Cortex of kidney (tissue), 1 donor: Measurements from ENCODE around the gene ATP2A1.
"Not testable (repeated sequence)": the region's sequence is repeated elsewhere in the genome, so short reads cannot be mapped to it uniquely, and the experiment has no call there.

ENCODE experiments used
- DNase-seq: peaks from one replicate; lab custom pipeline; 2025; lab: John Stamatoyannopoulos, UW

ATP2A1 gene

GRCh38 chr16:28935924-28936783, 57.9 kb downstream of the ATP2A1 start:
- DNase-seq, result no peak

GRCh38 chr16:28936784-28937155, 58.5 kb downstream of the ATP2A1 start:
- no peak for DNase-seq

DNA sequence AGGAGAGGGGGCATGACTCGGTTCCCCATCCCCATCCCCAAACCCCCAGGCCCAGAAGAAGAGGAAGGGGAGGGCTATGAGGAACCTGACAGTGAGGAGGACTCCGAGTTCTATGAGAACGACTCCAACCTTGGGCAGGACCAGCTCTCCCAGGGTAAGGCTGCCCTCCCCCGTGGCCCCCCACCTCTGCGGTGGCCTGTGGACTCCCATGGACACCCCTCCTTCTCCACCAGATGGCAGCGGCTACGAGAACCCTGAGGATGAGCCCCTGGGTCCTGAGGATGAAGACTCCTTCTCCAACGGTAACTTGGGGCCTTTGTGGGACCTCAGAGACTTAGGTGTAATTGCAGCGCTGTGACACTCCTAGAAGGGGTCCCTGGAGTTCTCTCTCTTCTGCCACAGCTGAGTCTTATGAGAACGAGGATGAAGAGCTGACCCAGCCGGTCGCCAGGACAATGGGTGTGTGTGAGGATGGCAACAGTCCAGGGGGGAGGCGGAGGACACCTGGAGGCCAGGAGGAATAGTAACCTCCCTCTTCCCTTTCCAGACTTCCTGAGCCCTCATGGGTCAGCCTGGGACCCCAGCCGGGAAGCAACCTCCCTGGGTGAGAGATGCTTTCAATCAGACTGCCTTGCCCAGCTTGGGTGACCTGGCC, 59.1 kb downstream of the ATP2A1 start:
- no peak for DNase-seq

DNA sequence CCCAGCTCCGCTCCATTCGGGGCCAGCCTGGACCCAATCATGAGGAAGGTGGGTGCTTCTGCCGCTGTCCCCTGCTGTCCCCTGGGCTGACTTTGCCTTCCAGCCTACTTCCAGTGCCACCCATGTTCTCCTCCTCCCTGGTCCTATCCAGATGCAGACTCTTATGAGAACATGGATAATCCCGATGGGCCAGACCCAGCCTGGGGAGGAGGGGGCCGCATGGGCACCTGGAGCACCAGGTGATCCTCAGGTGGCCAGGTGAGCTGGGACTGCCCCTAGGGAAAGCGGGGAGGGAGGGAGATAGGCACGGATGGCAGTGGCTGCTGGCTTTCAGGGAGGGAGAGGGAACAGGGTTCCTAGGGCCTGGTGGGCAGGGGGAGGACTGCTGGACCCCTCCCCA, 60.4 kb downstream of the ATP2A1 start:
- no peak for DNase-seq

- DNase-seq, result not testable (repeated sequence)
Observed at GRCh38 chr16:28939825-28940224, 61.5 kb downstream of the ATP2A1 start.

- DNase-seq, result no peak
Observed at GRCh38 chr16:28943281-28943680, 65.0 kb downstream of the ATP2A1 start.

DNA sequence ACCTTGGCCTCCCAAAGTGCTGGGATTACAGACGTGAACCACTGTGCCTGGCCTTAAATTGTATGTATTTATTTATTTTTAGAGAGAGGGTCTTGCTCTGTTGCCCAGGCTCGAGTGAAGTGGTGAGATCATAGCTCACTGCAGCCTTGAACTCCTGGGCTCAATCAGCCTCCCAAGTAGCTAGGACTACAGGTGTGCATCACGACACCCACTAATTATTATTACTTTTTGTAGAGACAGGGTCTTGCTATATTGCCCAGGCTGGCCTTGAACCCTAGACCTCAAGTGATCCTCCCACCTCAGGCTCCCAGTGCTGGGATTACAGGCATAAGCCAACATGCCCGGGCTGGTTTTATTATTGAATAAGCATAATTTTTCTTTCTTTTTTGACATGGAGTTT, 68.4 kb downstream of the ATP2A1 start:
- DNase-seq, result no peak

GRCh38 chr16:28950648-28951409, 72.5 kb downstream of the ATP2A1 start, which contains the start of gene NFATC2IP:
Gene NFATC2IP, plus strand, starts transcription at chr16:28950937. Its CDS starts 75 bp downstream, at chr16:28951012.
- no peak for DNase-seq

GRCh38 chr16:28951410-28951943, 73.2 kb downstream of the ATP2A1 start:
- no peak for DNase-seq
